ENCODE results near the gene MLN.

The MLN gene

GRCh38 chr6:33763483-33763882, 40.3 kb downstream of the MLN start:
- H3K4me3 Mint-ChIP-seq: no peak overlapping the region
- no peak for ATAC-seq (replicated peaks)
- H3K36me3 Mint-ChIP-seq (ENCODE audit: insufficient read depth): peaks cover 2% of the 10 kb centered on the region
- H3K4me1 Mint-ChIP-seq (ENCODE audit: low read depth in 2 of 2): peaks cover 1 to 2% of the 10 kb centered on the region in 2 donors
- no peak overlapping the region for H3K27ac Mint-ChIP-seq
- peaks cover 6 to 62% of the 10 kb centered on the region in 2 donors for H3K27me3 Mint-ChIP-seq
- DNase-seq: no peak
- no peaks in the 10 kb centered on the region for H3K9me3 Mint-ChIP-seq

GRCh38 chr6:33762713-33763112, 41.1 kb downstream of the MLN start:
- Mint-ChIP-seq H3K27ac (peak overlapping the region in 1 of 2 donors; percentile 57), H3K4me3 (no peak overlapping the region), H3K4me1 (ENCODE audit: low read depth in 2 of 2) (no peaks in the 10 kb centered on the region), H3K27me3 (peaks cover 9 to 62% of the 10 kb centered on the region in 2 donors), H3K9me3 (no peaks in the 10 kb centered on the region), H3K36me3 (ENCODE audit: insufficient read depth) (peaks cover 2% of the 10 kb centered on the region)
- ATAC-seq (replicated peaks) (no peak), DNase-seq (no peak)

- DNase-seq (peak in 1 of 3 experiments; percentile 9), ATAC-seq (replicated peaks) (peak; percentile 21)
- H3K4me1 Mint-ChIP-seq (ENCODE audit: low read depth in 2 of 2): no peaks in the 10 kb centered on the region
- H3K27ac Mint-ChIP-seq: peak overlapping the region in 1 of 2 donors; percentile 57
- H3K36me3 Mint-ChIP-seq (ENCODE audit: insufficient read depth): peaks cover 2% of the 10 kb centered on the region
- H3K27me3 Mint-ChIP-seq: peaks cover 16 to 62% of the 10 kb centered on the region in 2 donors
- H3K4me3 Mint-ChIP-seq: no peak overlapping the region
- no peaks in the 10 kb centered on the region for H3K9me3 Mint-ChIP-seq
Observed at GRCh38 chr6:33761922-33762629, 41.7 kb downstream of the MLN start.

DNA sequence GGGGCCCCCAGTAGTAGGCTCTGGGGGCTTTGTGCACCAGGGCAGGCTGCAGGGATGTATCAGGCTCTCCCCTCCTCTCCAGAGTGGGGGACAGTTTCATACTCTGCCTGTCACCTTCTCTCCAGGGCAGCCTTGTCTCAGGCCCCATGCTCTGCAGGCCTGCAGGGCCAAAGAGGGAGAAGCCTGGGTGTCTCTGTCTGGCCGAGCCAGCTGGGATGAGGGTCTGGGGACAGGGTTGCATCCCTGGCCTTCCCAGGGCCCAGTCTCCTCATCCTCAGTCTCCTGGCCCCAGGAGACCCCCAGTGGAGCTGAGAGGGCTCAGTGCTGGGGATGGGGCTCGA, 42.3 kb downstream of the MLN start:
- Mint-ChIP-seq H3K27ac (no peak overlapping the region), H3K27me3 (peaks cover 15 to 62% of the 10 kb centered on the region in 2 donors), H3K4me3 (no peak overlapping the region), H3K4me1 (ENCODE audit: low read depth in 2 of 2) (no peaks in the 10 kb centered on the region), H3K9me3 (no peaks in the 10 kb centered on the region), H3K36me3 (ENCODE audit: insufficient read depth) (peaks cover 2% of the 10 kb centered on the region)
- no peak for DNase-seq
- ATAC-seq (replicated peaks): no peak

DNA sequence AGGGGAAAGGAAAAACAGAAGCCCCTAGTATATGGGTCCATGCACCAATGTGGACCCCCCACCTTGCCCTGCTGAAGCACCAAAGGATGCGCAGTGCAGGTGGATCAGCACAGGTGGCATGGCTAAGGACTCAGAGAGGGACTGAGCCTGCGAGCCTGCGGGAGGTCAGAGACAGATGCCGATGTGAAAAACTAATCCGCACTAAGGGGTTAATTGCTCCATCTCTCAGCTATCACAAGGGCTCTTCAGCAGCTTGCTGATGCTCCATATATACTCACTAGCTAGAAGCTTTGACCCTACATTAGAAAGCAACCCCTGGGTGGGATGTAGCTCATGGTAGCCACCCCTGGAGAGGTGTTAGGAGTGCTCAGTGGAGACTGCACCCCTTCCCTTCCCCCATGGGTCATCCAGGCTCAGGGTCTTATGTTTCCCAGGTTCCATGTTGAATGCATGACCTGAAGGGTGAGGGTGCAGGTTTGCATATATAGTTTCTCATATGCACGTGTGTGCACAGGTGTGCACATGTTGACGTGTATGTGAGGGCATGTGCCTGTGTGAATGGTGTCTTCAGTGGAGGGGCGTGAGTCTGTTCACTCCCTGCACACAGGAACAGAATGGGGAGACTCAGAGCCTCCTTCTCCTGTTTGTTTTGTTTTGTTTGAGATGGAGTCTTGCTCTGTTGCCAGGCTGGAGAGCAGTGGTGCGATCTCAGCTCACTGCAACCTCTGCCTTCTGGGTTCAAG, 43.7 kb downstream of the MLN start:
- Mint-ChIP-seq H3K36me3 (ENCODE audit: insufficient read depth) (peaks cover 2% of the 10 kb centered on the region), H3K4me3 (no peak overlapping the region), H3K4me1 (ENCODE audit: low read depth in 2 of 2) (no peaks in the 10 kb centered on the region), H3K27ac (peak overlapping the region in 1 of 2 donors; percentile 15), H3K27me3 (peaks cover 12 to 50% of the 10 kb centered on the region in 2 donors), H3K9me3 (no peaks in the 10 kb centered on the region)
- ATAC-seq (replicated peaks) (no peak), DNase-seq (no peak)

GRCh38 chr6:33758815-33759216, 45.0 kb downstream of the MLN start:
- H3K4me1 Mint-ChIP-seq (ENCODE audit: low read depth in 2 of 2): no peaks in the 10 kb centered on the region
- no peak overlapping the region for H3K4me3 Mint-ChIP-seq
- DNase-seq: no peak
- no peak overlapping the region for H3K27ac Mint-ChIP-seq
- peaks cover 12 to 44% of the 10 kb centered on the region in 2 donors for H3K27me3 Mint-ChIP-seq
- H3K9me3 Mint-ChIP-seq: no peaks in the 10 kb centered on the region
- ATAC-seq (replicated peaks): no peak
- H3K36me3 Mint-ChIP-seq (ENCODE audit: insufficient read depth): peaks cover 2% of the 10 kb centered on the region

DNA sequence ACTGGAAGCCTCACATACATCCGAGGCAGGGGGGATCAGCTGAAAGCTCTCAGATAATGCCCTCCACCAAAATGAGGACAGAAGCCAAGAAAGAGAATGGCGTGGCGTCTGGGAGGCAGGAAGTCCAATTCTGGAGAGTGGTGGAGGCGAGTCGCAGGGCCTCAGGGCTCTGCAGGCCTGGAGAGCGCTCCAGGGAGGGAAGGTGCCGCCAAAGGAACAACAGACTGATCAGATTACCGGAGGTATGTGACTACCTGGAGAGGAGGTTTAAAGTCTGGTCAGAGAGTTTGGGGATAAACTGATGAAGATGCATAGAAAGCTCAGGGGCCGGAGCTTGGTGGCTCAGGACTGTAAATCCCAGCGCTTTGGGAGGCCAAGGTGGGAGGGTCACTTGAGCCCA, 45.9 kb downstream of the MLN start:
- Mint-ChIP-seq H3K27ac (no peak overlapping the region), H3K4me1 (ENCODE audit: low read depth in 2 of 2) (no peaks in the 10 kb centered on the region), H3K36me3 (ENCODE audit: insufficient read depth) (peaks cover 2% of the 10 kb centered on the region), H3K4me3 (no peak overlapping the region), H3K27me3 (peaks cover 12 to 38% of the 10 kb centered on the region in 2 donors), H3K9me3 (no peaks in the 10 kb centered on the region)
- ATAC-seq (replicated peaks) (no peak), DNase-seq (no peak)

- H3K27ac Mint-ChIP-seq: no peak overlapping the region
- peaks cover 2% of the 10 kb centered on the region for H3K36me3 Mint-ChIP-seq (ENCODE audit: insufficient read depth)
Observed at GRCh38 chr6:33757113-33757512, 46.7 kb downstream of the MLN start.

GRCh38 chr6:33756211-33756954, 47.4 kb downstream of the MLN start:
- ATAC-seq (replicated peaks): no peak
- no peaks in the 10 kb centered on the region for H3K9me3 Mint-ChIP-seq
- peaks cover 2% of the 10 kb centered on the region for H3K36me3 Mint-ChIP-seq (ENCODE audit: insufficient read depth)
- no peak overlapping the region for H3K27ac Mint-ChIP-seq
- H3K4me1 Mint-ChIP-seq (ENCODE audit: low read depth in 2 of 2): no peaks in the 10 kb centered on the region
- H3K4me3 Mint-ChIP-seq: no peak overlapping the region
- peaks cover 12 to 29% of the 10 kb centered on the region in 2 donors for H3K27me3 Mint-ChIP-seq
- no peak for DNase-seq

More at GRCh38 chr6:33757113-33757512, 46.7 kb downstream of the MLN start:
- Mint-ChIP-seq H3K9me3 (no peaks in the 10 kb centered on the region), H3K4me1 (ENCODE audit: low read depth in 2 of 2) (no peaks in the 10 kb centered on the region), H3K4me3 (no peak overlapping the region), H3K27me3 (peaks cover 12 to 32% of the 10 kb centered on the region in 2 donors)
- ATAC-seq (replicated peaks) (no peak), DNase-seq (no peak)

DNA sequence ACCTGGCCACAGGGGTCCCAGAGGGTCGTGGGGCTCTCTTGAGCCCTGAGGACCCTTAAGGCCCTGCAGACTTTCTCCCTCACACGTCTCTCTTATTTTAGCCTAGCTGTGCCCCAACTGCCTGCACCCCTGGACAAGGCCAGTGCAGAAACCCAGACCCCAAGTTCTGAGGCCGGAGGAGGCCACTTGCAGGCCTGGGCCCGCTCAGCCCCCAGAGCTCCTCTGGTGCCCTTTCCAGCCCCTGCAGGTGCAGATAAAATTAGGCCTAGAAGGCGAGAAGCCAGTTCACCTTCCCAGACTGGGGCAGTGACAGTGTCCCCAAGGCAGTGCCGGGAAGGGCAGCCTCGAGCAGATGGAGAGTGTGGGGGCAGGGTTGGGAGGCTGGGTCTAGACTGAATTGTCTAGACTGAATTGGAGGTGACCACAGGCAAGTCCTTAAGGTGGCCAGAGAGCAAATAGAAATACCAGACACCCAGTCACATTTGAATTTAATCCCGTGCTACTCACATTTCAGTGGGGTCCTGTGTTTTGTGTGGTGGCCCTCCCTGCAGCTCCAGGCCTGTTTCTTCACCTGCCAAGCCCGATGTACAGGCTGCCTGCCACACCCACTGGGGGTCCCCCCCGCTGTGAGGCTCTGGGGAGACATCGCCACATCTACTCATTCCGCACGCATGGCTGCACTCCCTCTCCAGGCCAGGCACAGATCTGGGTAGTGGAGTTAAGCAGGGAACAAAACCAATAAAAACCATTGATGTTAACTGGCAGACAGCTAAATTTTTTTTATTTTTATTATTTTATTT, 48.5 kb downstream of the MLN start:
- Mint-ChIP-seq H3K36me3 (ENCODE audit: insufficient read depth) (peaks cover 2% of the 10 kb centered on the region), H3K9me3 (no peaks in the 10 kb centered on the region), H3K27ac (no peak overlapping the region), H3K4me1 (ENCODE audit: low read depth in 2 of 2) (no peaks in the 10 kb centered on the region), H3K4me3 (no peak overlapping the region), H3K27me3 (peaks cover 17 to 40% of the 10 kb centered on the region in 2 donors)
- no peak for DNase-seq
- ATAC-seq (replicated peaks): no peak

- peaks cover 2% of the 10 kb centered on the region for H3K36me3 Mint-ChIP-seq (ENCODE audit: insufficient read depth)
- DNase-seq (no peak), ATAC-seq (replicated peaks) (no peak)
- no peaks in the 10 kb centered on the region for H3K9me3 Mint-ChIP-seq
- peaks cover 17 to 51% of the 10 kb centered on the region in 2 donors for H3K27me3 Mint-ChIP-seq
- H3K27ac Mint-ChIP-seq: no peak overlapping the region
- H3K4me1 Mint-ChIP-seq (ENCODE audit: low read depth in 2 of 2): no peaks in the 10 kb centered on the region
- H3K4me3 Mint-ChIP-seq: no peak overlapping the region
Observed at GRCh38 chr6:33754222-33754621, 49.6 kb downstream of the MLN start.

DNA sequence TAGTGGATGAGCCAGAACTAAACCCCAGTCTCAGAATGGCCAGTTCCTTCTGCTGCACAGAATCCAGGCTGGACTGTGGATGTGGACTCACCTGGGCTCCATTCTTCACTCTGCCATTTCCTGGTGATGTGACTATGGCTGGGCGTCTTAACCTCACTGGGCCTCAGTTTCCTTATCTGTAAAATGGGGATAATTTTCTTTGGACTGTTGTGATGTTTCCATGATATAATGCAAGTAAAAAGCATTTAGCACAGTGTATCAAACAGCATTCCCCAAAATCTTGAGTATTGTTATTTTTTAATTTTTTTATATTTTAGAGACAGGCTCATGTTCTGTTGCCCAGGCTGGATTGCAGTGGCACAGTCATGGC, 51.2 kb downstream of the MLN start:
- DNase-seq: no peak
- H3K4me3 Mint-ChIP-seq: no peak overlapping the region
- no peak for ATAC-seq (replicated peaks)
- peaks cover 18 to 61% of the 10 kb centered on the region in 2 donors for H3K27me3 Mint-ChIP-seq
- no peaks in the 10 kb centered on the region for H3K9me3 Mint-ChIP-seq
- no peaks in the 10 kb centered on the region for H3K4me1 Mint-ChIP-seq (ENCODE audit: low read depth in 2 of 2)
- no peak overlapping the region for H3K27ac Mint-ChIP-seq
- no peaks in the 10 kb centered on the region for H3K36me3 Mint-ChIP-seq (ENCODE audit: insufficient read depth)
